Esophagus mucosa (tissue), 1 donor: ENCODE data around the gene PRDX1. TPM values are rescaled to one million over a fixed set of nuclear protein-coding genes. Genes with fewer than 3 reads are reported as not detected.
A peak's percentile ranks its signal among the peaks of the same experiment; 100 is the strongest.

ENCODE experiments used
- ATAC-seq: fragments of 200-7000 bp; cut with Tn5 transposase; one replicate; pipeline ENCODE4 v1.9.1; 2020
- total RNA-seq: library from RNA; stranded (reverse); gene quantifications from one replicate; pipeline ENCODE4 v1.2.4, GENCODE V29; 2023
- donor health status: DM: yes; HTN: yes; CAD: no.

Gene PRDX1
- 794 TPM for total RNA-seq

DNA sequence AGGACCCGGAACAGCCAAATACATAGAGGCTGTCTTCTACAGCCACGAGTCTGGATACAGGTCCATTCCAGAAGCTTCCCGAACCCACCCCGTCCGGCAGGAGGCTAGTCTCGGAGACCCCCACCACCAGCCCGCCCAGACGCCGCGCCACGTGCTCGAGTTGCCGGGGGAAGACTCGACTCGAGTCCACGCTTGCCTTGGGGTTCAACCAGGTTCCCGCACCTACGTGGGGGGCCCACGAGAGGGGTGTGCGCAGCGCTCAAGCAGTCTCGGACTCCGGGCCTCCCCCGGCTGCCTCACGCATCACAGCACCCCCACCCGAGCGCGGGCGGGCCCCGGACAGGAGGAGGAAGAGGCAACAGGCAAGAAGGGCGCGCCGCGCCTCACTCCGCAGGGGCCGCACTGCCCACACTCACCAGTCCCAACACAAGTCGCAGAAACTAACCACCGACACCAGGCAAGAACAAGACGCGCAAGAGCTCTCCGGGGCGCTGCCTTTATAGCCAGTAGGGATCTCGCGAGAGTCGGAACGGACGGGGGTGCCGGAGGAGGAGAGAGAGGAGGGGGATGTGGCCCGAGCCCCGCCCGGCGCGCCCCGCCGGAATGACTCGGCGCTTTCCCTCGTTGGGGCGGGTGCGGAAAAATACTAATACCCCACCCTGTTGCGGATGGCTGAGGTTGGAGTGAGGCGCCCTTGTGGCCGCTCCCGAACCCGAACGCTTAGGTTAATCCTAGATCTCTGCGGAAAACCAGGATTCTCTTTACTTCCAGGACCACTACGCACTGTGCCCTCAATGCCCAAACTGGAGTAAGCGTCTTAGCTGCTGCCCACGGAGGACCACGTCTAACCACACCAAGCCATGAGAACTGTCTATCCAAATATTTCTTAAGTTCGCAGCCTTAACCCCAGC, at the start of gene PRDX1:
Gene PRDX1 (minus strand): TSS at position 472 of the 911 bp plus-strand sequence. CDS start 2,841 bp downstream, outside the sequence.
- ATAC-seq, result peak; percentile 92

DNA sequence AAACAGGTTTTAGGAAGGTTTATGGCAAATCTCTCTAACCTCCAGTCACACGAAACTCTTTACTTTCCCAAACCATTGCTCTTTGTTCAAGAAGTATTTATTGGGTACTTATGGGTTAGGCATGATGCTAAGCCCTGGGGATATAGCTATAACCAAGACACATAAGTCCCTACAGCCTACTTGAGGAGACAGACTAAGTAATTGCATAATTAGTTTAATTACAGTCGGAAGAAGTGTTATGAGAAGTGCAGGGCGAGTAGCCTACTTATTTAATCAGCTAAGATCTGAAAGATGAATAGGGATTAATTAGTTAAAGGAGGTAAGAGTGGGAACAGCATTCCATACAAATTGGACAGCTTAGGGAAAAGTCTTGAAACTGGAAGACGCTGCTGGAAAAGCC, 48.9 kb upstream of the PRDX1 start:
- ATAC-seq, result no peak

DNA sequence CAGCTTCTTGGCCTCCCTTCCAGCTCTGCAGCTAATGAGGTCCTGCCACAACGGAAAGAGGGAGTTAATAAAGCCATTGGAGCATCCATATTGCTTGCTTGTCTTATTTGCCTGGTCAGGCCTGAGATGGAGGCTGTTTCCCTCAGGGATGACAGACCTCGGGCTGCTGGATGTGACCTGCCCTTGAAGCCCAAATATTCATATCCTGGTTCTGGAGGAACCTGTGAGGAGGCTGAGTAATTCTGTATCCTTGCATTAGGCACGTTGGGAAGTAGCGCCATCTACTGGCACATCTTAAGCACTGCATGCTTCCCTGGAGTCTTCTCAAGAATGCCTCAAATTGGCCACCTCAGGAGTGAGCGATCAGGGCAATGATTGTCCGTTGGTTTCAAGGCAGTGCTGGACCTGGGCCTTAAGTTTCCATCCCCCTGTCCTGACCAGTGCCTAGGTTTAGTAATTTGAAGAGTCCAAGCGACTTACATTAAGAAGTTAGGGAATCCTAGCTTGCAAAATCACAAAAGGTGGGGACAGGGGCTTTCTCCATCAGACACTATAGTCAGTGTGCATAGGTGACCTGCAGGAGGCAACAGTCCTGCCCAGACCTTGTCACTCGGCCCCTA, 48.4 kb upstream of the PRDX1 start:
- ATAC-seq, result peak; percentile 87

DNA sequence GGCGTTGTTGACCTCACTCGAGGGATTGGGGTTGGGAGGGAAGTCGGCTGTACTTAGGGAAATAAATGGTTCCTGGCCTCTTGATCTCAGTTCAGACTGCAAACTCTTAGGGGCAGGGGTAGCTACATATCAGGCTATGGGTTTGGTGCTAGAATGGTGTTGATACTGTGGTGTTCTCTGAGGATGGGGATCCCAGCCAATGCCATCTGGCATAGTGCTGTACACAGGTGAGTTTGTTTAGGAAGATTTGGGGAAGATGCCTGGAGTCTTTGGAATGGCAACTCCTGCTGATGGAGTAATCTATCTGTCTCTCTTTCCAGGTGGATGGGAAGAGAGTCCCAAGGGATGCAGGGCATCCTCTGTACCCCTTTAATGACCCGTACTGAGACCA, 47.9 kb upstream of the PRDX1 start:
- ATAC-seq, result no peak

GRCh38 chr1:45568421-45568820, 46.7 kb upstream of the PRDX1 start:
- peak; percentile 84 for ATAC-seq

DNA sequence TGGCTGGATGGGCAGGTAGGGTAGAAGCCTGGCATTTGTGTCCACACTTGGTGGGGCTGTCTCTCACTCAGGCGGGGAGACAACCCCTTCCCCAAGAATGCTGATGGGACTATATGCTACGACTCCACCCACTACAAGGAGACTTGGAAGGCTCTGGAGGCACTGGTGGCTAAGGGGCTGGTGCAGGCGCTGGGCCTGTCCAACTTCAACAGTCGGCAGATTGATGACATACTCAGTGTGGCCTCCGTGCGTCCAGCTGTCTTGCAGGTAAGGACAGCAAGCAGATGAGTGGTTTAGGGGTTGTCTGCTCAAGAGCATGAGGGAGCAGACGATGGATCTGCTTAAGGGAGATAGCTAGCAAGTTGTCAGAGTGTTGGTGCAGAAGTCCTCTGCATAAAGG, 46.2 kb upstream of the PRDX1 start:
- no peak for ATAC-seq

DNA sequence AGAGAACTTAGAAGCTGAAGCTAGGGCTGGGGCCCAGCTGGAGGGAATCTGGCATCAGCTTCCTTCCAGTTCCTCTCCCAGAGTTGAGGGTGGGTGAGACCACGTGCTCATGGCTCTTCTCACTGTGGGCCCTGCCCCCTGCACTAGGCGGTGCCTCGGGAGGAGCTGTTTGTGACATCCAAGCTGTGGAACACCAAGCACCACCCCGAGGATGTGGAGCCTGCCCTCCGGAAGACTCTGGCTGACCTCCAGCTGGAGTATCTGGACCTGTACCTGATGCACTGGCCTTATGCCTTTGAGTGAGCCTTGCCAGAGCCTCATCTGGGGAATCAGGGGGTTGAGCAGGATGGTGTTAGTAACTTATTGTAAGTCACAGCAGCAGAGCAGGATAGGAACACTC, 45.0 kb upstream of the PRDX1 start:
- peak; percentile 25 for ATAC-seq

DNA sequence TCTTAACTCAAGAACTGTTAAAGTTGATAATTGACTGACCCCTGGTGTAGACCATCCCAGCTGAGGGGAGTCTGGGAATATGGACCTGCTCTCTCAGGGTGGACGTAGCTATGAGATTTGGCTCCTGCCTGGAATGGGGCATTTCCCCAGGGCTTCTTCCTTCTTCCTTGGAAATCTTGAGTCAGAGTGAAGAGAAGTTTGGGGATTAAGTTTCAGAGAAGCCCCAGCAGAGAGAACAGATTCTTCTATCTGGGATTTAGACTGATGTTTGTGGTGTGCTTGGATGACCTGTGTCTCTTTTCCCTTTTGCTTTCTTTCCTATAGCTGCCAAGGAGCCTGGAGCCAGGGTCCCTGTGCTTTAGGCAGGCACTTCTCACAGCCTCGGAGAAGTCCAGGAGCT, 42.2 kb upstream of the PRDX1 start:
- ATAC-seq, result no peak

DNA sequence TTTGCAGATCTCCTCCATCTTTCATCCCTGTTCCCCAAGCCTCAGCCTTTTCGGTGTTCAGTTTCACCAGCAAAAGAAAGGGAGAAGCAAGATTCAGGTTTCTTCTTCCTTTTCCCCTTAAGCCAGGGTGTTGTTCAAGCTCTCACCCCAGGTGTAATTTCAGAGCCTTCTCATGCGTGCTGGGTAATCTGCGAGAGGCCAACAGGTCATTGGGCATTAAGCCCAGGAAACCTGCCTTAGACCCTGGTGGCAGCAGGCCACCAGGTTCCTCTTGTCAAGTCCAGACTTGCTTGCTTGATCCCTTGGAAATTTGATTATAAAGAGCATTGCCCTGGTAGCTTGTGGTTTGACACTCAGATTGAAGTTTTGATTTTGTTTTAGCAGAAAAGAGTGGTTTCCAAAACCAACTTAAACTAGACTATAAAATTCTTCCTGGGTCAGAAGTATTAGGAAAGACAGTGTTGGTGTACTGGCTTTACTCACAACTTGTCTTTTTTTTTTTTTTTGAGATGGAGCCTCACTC, 35.8 kb upstream of the PRDX1 start:
- peak; percentile 94 for ATAC-seq

DNA sequence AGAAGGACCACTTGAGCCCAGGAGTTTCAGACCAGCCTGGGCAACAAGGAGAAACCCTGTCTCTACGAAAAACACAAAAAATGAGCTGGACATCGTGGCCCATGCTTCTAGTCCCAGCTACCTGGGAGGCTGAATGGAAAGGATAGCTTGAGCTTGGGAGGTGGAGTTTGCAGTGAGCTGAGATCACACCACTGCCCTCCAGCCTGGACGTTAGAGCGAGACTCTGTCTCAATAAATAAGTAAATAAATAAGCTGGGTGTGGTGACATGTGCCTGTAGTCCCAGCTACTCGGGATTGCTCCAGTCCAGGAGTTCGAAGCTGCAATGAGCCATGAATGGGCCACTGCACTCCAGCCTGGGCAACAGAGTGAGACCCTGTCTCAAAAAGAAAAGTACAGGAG, 32.5 kb upstream of the PRDX1 start:
- no peak for ATAC-seq

- peak; percentile 55 for ATAC-seq
Observed at GRCh38 chr1:45552331-45552730, 30.6 kb upstream of the PRDX1 start.

- no peak for ATAC-seq
Observed at GRCh38 chr1:45551684-45552083, 30.0 kb upstream of the PRDX1 start.

DNA sequence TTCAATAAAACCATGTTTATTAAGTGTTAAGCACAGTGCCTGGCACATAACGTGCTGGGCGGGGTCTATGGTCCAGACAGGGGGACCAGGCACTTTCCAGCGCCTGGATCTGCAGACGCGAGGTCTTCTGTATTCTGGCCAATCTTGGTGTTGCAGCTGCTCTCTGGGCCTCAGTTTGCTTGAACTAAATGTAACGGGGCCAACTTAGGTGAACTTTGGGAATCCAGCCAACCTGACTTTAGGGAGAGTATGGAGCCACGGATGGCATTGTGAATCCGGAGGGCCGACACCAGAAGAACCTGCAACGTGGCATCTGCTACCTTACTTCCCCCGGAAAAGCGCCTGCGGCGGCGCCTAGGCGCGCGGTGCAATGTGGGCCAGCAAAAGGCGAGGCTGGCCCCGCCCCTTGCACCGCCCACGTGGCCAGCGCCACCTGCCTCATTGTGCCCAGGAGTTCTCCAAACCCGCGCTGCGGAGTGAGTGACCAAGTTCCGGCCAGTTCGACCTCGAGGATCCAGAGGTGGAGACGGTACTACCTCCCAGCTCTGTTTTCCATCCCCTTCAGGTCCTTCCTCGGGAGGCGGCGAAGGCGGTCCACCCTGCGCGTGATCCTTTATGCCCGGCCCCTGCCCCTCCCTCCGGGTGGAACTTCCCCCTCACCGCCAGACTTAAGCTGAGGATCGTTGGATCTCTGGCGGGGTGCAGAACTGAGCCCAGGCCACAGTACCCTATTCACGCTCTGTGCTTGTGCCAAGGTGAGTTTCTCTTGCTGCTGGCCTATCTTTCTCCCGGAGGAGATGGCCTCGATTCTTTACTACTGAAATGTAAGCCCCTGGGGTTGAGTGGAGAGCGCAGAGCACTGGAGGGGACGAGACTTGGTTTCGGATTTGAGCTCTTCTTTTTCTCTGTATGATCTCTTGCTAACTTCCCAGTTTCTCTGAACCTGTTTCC, 29.0 kb upstream of the PRDX1 start, which contains the start of gene AKR1A1:
Gene AKR1A1 (plus strand): TSS at position 426 of the 951 bp plus-strand sequence. CDS start 10,969 bp downstream, outside the sequence.
- peak; percentile 95 for ATAC-seq

DNA sequence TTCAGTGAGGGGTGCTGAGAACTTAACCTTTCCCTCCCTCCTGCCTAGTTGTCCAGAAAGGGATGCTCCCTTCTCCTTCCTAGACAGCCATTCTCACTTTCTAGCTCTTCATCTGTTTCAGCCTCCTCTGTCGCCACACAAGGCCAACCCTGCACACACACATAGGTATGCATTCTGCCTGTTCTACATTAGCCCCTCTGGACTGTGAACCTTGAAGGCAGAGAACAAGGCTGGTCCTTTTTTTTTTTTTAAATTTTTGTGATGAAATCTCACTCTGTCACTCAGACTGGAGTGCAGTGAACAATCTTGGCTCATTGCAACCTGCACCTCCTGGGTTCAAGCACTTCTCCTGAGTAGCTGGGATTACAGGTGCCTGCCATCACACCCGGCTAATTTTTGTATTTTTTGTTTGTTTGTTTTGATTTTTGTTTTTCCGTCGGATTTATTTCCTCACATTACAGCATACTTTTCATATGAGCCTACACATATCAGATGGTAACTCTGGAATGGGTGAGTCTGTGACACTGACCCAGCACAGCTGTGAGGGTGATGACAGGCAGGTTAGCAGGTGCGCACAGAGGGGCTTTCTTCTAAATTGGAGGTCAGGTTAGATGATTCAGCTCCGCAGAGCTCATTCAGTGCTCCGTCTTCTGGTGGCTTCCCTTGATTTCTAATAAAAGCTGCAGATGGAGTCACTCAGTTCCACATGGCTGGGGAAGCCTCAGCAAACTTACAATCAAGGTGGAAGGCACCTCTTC, 24.0 kb upstream of the PRDX1 start:
- ATAC-seq, result no peak

DNA sequence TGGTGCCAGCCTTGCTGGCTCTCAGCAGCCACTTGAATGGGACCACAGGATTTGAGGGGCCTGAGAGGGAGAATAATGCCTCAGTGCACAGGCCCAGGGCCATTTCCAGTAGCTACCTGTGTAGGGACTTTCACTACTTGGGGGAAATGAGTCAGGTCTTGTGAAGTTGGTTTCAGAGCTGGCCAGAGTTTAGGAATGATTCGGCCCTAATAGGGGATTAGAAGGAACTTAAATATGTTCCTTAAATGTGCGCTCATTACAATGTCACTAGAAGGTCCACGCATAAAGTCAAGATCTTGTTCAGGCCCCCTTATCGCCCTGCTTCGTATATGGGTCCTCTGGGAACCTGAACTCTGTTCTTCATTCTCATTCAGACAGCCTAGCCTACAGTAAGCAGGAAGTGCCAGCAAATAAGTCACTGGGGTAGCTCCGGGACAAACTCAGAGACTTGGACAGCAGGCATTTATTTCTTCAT, 23.4 kb upstream of the PRDX1 start:
- no peak for ATAC-seq

GRCh38 chr1:45544530-45544929, 22.8 kb upstream of the PRDX1 start:
- ATAC-seq, result no peak

GRCh38 chr1:45543581-45544417, 22.1 kb upstream of the PRDX1 start:
- peak; percentile 69 for ATAC-seq

DNA sequence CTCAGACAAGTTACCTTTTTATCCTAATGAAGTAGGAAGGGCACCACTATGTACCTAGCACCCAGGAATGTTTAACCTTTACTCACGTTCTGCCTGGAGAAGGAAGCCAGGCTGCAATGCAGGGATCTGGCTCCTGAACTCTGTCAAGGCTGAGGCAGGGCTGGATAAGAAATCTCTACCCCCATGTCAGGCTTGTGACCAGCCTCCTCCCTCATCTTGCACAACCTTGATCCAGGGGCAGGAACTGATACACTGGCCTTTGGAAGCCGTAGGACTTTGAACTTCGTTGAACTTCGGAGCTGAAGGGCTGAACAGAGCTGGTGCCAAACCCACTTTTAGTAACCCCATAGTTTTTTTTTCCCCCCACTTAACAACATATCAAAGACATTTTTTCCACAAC, 20.9 kb upstream of the PRDX1 start:
- ATAC-seq, result peak; percentile 12

DNA sequence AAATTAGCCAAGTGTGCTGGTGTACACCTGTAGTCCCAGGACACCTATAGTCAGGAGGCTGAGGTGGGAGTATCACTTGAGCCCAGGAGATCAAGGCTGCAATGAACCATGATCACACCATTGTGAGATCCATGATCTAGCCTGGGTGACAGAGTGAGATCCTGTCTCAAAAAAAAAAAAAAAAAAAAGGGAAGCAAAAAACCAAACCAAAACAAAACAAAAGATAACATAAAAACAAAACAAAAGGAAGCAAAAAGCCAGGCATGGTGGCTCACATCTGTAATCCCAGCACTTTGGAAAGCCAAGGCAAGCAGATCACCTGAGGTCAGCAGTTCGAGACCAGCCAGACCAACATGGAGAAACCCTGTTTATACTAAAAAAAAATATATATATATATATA, 19.5 kb upstream of the PRDX1 start:
- ATAC-seq, result no peak

- ATAC-seq, result no peak
Observed at GRCh38 chr1:45536886-45537285, 15.2 kb upstream of the PRDX1 start.
